Eye (tissue), 1 donor: Measurements from ENCODE around the gene CTF1.

Experiments used
- DNase-seq: peaks from one replicate; pipeline ENCODE4 v3.0.0-alpha.2; 2015

Gene CTF1

DNA sequence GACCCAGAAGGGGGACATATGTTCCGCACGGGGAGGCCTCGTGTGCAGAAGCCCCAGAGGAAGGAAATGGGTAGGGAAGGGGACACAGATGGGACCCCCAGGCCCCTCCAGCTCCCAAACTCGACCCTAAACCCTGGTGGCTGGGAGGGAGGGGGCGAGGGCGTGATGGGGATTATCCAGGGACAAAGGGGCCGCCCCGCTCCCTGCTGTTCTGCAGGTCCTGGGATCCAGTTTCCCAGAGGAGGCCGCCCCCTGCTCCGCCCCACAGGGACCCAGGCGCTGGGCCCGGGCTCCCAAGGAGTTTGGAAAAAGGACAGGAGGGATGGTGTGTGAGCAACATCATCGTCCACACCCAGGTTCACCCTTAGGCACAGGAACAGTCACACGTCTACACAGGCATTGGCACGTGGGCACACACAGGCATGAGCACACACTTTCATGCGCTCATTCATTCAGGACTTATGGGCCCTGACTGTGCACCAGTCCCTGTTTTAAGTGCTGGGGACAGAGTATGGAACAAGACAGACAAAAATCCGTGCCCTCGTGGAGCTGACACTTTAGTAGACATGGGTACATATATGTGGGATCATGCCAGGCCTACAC, 14.1 kb downstream of the CTF1 start:
- DNase-seq: no peak

DNA sequence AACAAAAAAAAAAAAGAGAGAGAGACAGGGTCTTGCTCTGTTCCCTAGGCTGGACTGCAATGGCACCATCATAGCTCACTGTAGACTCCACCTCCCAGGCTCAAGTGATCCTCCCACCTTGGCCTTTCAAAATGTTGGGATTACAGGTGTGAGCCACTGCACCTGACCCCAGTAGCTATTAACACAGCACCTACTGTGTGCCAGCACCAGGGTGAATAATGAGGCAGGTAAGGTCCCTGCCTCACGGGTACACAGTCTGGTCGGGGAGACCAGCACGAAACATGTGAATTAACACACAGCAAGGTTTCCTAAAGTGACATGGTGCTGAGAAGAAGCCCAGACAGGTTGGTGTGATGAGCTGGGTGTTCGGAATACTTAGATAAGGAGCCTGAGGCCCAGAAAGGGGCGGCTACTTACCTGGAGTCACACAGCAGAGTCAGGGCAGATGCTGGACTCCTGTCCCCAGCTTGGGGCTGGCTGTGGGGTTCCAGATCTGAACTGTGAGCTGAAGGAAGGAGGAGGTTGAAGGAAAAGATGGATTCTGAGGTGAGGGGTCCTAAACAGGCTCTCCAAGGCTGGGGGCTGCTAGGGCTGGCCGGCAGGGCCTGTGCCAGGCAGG, 16.5 kb downstream of the CTF1 start:
- DNase-seq: no peak

DNA sequence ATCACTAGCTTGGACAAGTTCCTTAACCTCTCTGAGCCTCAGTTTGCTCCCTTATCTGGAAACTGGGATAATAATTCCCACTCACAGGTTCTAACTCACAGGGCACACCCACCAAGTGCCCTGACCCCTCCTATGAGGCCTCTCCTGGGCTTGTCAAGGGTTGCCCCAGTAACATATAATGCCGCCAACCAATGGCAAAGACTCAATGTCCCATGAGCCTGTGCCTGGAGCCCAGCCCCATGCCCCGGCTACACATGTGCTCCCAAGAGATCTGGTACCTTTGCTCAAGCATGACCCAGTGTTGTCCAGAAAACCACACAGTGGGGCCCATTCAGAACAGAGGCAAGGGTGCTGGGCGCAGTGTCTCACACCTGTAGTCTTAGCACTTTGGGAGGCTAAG, 18.4 kb downstream of the CTF1 start:
- DNase-seq: no peak

DNA sequence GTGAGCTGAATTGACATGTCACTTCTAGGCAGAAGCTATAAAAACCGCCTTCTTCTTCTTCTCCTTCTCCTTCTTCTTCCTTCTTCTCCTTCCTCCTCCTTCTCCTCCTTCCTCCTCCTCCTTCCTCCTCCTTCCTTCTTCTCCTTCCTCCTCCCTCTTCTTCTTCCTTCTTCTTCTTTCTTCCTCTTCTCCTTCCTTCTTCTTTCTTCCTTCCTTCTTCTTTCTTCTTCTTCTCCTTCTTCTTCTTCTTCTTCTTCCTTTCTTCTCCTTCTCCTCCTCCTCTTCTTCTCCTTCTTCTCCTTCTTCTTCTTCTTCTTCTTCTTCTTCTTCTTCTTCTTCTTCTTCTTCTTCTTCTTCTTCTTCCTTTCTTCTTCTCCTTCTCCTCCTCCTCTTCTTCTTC, 22.2 kb downstream of the CTF1 start:
- DNase-seq: no peak

DNA sequence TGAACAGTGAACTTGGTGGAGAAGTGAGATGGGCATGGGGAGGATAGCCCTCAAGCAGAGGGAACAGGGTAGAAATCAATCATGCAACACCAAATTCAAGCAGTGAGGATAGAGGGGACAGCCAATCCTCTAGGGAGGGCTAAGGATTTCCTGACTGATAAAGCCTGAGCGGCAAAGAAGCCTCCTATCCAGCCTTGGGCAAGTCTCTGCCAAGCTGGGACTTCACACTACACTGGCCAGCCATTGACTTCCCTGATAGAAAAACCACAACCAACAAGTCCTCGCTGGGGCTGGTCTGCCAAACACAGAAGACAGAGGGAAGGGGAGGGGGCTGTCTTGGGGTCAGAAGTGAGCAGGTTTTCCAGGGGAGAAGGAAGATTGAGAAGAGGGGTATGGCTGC, 24.5 kb downstream of the CTF1 start:
- DNase-seq: no peak

DNA sequence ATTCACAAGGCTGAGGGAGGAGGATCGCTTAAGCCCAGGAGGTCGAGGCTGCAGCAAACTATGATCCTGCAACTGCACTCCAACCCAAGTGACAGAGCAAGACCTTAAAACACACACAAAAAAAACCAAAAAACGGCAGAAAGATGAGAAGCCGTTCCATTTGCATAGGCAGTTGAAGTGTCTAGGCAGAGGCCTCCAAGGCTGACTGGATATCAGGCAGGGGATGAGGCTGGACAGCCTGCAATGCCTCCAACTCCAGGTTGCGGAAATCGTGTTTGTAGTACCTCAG, 25.0 kb downstream of the CTF1 start:
- DNase-seq: no peak

DNA sequence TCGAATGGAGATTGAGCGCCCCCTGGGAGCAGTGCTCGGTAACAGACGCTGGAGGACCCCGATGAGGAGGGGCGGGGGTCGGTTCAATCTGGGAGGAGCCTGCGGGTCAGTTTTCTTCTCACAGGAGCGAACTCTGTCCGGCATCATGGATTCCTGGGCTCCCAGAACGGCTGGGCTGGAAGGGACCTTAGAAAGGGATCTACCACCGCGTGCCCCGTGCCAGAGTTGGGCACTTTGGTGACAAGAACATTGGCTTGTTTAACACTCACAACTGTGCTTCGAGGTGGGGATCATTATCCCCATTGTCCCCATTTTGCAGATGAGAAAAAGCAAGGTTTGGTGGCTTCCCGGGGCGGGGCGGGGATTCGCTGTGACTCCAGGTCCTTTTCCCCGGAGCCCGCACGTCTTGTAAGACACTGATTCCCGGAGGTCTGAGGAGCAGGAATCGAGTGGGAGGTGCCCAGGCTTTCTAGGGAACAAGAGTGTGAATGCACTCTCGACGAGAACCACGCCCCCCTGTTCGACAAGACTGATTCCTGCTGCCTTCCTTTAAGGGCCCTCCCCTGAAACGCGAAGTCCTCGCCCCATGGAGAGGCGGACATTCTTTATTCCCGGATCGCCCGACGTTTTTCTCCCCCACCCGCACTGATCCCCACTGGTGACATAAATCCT, 25.5 kb downstream of the CTF1 start:
- peak; percentile 99 for DNase-seq

DNA sequence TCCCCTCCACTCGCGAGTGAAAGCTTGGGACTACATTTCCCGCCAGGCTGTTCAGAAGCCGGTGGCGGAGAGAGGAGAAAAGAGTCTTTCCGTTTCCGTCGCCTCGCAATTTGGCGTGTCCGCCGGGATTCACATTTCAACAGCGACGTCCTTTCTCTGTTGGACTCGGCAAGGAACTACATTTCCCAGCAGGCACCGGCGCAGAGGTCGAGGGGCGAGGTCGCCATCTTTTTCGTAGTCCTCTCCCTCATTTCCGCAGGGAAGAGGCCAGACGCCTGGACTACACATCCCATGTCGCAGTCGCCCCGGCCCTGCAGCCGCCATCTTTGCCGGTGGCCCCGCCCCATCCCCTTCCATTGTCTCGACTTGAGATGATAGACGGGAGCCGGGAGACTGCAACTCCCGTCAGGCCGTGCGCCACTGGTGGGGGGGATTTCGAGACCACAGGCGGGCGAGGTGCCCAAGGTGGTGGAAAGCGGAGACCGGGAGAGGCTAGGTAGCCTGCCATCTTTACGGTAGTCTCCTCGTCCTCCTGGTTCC, 26.1 kb downstream of the CTF1 start:
- peak; percentile 100 for DNase-seq

DNA sequence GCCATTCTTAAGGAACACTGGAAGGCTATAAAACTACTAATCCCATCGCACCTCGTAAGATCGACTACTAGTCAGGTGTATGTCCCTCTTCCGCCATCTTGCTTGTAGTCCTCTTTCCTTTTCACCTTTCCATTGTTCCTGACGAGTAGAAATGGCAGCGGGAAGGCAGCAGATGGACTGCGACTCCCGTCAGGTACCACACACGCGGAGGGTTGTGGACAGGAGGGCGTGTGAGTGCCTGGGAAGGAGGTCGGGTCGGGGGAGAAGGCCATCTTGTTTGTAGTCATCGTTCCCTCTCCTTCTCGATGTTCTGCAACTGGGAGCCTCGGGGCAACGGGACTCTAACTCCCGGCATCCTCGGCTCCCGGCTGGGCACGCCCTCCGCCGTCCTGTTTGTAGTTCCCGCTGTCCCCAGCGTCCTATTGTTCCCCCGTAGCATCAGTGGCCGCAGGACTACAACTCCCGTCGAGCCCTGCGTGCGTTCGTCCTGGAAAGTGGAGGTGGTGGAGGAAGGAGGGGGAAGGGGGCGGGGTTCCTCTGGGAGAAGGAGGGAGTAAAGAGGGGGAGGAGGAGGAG, 26.6 kb downstream of the CTF1 start:
- DNase-seq: peak; percentile 100

DNA sequence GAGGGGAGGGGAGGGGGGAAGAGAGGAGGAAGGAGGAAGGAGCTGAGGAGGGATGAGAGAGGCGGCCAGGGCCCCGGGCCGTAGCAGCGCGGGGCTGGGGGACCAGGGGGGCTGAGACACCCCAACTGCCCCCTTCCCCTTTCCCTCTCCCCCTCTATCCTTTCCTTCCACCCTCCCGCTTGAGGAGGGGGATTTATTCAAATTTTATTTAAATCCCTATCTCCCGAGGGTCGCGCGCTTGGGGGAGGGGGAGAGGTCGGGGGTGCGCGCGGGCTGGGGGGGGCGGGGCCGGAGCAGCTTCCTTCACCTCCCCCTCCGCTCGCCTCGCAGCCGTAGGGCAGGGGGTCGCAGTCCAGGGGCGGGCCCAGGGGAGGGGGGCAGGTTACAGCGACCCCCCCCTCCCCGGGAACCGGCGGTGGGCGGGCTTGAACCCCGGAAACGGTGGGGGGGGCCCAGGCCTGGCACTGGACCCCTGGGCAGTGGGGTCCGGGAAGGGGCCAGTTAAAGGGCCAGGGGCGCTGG, 27.2 kb downstream of the CTF1 start, which contains the start of gene FBXL19:
FBXL19 (plus strand) TSS at position 19 of the 522 bp plus-strand sequence. CDS start 2,183 bp downstream, outside the sequence.
- DNase-seq: no peak

DNA sequence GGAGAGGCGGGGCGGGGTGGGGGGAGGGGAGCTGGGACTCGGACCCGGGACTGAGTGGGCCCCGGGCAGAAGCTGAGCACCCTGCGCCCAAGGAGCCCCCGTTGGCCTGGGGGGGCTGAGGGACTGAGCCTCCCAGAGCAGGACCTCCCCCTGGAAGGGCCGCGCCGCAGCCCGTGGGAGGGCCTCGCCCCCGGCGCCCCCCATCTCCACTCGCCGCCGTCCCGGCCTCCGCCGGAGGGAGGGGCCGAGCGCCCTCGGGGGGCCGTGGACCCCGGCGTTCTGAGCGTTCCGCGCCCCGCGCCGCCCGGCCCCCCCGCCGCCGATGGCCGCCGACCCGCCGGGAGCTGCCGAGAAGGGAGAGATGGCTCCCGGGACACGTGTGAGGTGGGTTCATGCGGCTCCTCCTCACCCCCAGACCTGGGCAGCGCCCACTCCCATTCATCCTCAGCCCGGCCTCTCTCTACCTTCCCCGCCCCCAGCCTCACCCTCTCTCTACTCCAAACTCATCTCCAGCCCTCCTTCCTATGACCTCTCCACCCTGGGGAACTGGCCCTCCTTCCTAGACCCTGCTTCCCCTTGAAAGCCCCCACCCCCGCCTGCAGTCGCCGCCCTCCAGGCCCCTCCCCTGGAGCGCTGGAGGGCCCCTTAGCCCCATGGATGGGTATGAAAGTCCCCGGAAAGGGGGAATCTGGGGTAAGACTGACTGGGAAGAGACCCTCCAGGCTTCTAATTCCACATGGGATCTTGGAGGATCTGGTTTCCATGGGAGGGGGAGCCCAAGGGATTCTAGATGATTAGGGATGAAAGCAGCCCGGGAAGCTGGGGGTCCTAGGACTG, 27.9 kb downstream of the CTF1 start:
- peak; percentile 44 for DNase-seq

DNA sequence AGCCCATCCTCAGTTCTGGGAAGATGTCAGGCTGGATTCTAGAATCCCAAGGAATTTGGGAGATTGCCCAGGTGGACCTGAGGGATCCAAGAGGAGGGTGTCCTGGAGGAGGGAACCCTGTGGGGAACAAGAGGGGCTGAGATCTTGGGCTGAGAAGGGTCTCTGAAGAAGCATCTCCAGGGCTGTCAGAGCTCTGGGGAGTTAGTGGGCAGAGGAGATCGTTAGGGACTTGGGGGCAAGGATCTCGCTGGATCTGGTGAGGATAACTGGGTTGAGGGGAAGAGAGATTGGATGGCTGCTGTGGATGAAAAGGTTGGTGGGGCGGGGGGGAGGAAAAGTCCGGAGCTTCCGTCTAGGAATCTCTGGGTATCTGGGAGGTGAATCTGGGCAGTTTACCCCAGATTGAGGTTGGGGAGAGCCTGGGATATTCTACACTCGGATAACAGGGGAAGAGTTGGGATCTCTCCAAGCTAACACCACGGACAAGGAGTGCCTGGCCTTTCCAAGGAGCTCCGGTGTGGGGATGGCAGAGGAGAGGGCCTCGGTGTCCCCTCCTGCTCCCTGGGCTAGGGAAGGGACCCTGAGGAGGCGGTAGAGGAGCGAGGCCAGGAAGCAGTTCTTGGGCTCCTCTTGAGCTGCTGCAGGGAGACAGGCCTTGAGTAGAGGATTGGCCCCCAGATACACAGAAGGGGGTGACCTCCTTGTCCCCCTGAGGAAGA, 28.7 kb downstream of the CTF1 start:
- DNase-seq: no peak

DNA sequence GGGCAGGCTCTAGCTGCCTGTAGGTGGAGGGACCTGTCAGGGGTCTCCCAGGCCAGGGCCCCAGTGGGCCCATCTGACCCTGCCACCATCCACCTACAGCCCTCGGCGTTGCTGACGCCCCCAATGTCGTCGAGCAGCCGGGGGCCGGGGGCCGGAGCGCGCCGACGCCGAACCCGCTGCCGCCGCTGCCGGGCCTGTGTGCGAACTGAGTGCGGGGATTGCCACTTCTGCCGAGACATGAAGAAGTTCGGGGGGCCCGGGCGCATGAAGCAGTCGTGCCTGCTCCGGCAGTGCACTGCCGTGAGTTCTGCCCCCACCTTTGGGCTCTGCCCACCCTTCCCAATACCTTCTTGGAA, 29.2 kb downstream of the CTF1 start:
- DNase-seq: no peak

DNA sequence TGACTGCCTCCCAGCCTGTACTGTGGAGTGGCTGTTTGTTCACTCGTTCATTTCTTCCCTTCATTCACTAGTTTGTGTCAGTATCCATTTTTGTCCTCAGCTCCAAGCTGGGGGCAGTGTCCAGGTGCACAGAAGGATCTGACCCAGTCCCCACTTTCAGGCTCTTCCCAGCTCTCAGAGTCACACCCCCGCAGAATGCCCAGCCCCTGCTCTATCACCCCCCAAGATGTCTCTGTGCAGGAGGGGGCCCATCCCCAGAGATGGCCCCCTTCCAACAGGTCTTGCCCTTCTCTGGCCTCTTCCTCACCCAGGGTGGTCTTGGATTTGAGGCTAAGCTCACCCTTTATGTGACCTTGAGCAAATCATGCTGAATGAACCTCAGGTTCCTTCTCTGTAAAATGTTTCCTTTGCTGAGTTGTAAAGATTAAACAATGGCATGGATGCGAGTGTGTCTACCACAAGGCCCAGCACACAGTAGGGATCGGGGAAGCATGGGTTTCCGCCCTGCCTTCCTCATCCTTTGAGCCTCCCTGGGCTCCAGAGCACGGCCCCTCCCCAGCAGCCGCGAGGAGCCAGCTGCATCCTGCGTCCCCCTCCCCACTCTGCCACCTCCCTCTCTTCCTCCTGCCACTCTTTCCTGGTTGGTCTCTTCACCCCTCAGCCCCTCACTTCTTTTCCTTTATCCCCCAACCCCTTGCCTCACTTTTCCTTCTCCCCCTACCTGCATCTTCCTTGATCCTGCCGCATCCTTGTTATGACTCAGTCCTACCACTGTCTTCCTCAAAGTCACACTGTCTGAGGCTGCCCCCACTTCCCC, 29.8 kb downstream of the CTF1 start:
- no peak for DNase-seq

DNA sequence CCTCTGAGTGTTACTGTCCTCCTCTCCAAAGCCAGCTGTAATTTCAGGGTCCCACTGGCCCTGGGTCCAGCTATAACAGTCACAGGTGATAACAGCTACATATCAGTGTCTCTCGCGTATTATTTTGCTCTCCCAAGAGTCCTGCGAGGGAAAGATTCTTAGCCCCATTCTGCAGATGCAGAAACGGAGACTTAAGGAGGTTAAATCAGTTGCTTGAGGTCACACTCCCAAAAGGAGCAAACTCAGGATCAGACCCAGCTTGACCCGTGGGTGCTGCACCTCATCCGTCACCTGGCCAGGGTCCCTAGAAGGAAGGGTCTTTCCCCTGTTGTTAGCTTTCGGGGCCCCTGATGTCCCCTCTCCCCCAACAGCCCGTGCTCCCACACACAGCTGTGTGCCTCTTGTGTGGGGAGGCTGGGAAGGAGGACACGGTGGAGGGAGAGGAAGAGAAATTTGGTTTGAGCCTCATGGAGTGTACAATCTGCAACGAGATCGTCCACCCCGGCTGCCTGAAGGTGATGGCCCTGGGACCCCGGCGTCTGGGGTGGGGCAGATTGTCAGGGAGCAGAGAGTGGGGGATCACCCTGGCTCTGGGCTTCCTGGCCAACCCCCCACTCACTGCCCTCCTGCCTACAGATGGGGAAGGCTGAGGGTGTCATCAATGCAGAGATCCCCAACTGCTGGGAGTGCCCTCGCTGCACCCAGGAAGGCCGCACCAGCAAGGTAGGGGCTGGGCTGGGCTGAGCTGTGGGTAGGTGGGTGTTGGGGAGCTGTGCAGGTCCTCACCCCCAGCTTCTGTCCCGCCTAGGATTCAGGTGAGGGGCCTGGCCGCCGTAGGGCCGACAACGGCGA, 30.7 kb downstream of the CTF1 start:
- no peak for DNase-seq

DNA sequence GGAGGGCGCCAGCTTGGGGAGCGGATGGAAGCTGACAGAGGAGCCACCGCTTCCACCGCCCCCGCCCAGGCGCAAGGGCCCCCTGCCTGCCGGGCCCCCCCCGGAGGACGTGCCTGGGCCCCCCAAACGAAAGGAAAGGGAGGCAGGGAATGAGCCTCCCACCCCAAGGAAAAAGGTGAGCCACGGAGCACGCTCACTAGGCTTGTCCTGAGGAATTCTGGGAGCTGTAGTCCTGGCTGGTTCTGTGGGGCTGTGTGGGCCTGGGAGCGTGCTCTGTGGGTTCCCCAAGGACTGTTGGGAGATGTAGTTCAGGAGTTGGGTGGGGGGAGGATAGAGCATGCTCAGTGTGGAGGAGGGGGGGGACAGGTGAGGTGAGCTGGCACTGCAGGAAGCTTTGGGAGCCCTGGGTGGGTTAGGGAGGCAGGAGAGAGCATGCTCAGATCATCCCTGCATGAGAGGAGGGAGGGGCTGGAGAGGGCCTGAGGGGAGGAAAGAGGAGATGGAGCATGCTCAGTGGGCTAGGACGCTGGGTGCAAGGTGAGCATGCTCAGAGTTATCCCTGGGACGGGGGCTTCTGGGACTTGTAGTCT, 31.5 kb downstream of the CTF1 start:
- DNase-seq: peak; percentile 91

DNA sequence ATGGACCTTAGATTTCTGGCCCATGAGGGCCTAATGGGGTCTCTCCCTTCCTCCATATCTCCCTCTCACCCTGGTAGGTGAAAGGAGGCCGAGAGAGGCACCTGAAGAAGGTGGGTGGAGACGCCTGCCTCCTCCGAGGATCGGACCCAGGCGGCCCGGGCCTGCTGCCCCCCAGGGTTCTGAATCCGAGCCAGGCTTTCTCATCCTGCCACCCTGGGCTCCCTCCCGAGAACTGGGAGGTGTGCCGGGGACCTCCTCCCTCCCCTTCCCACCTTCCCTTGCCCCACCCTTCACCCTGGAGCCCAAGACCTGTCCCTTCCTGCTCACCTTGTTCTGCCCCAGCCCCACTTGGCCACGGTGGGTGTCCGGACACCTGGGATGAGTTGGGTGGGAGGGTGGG, 32.0 kb downstream of the CTF1 start:
- no peak for DNase-seq

DNA sequence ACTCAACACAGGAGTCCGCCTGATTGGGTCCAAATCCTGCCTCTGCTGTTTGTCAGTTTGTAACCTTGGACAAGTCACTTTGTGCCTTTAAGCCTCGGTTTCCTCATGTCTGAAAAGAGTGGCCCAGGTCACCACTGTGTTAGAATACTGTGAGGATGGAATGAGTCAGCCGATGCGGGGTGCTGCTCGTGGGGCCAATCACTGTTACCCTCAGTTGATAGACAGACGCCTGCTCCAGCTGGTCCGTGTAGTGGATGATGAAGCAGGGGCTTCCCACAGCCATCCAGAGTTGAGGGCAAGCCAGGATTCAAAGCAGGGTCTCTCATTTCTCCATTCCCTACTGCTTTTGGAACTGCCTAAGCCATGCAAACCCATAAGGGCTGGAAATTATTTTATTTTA, 32.8 kb downstream of the CTF1 start:
- DNase-seq: no peak

DNA sequence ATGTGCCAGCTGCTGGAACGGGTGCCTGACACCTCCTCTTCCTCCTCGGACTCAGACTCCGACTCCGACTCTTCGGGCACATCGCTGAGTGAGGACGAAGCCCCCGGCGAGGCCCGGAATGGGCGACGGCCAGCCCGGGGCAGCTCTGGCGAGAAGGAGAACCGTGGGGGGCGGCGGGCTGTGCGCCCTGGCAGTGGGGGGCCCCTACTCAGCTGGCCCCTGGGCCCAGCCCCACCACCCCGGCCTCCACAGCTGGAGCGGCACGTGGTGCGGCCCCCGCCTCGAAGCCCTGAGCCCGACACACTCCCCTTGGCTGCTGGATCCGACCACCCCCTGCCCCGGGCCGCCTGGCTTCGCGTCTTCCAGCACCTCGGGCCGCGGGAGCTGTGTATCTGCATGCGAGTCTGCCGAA, 33.8 kb downstream of the CTF1 start:
- DNase-seq: no peak

DNA sequence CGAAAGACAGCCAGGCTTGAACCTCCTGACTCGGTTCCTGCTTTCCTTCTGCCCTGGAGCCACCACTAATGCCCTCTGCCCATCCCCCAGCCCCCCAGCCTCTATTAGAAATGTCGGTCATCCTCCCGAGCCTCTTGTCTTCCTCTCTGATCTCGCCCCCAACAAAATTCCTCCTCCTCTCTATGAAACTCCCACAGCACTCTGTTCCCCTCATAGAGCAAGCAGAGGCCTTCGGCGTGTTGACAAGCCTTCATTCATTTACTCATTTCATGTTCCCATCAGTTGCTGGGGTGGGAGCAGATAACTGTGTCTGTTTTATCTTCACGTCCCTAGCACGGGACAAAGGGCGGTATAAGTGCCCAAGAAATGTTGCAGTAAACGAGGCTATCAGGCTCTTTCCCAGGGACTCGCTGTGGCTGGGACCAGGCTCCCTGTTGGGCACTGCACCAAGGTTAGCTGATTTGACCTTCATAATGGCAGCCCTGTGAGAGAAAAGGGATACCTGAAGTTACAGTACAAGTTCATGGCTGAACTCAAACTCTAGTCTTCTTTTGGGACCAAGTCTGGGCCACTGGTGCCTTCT, 34.7 kb downstream of the CTF1 start:
- no peak for DNase-seq
